HG02885 (cell line): ENCODE results near the gene PNPLA1.

Experiments used
- ATAC-seq: cut with Tn5 transposase; IDR thresholded peaks from one replicate; pipeline ENCODE4 v1.9.1; 2021; ENCODE audit warnings: mild to moderate bottlenecking; ENCODE audit not compliant: unreplicated experiment, poor library complexity

PNPLA1 gene

GRCh38 chr6:36269834-36270705 lies at the start of gene PNPLA1:
Gene PNPLA1, plus strand, starts transcription at chr6:36270060. Its CDS starts 400 bp downstream, at chr6:36270460.
- ATAC-seq = no peak

- ATAC-seq = no peak
These were observed 49.6 kb upstream of the PNPLA1 start for GRCh38 chr6:36220226-36220625.

- no peak for ATAC-seq
These were observed 48.2 kb upstream of the PNPLA1 start for GRCh38 chr6:36221674-36222073.

- ATAC-seq = no peak
These were observed 46.9 kb upstream of the PNPLA1 start for GRCh38 chr6:36222924-36223323.

GRCh38 chr6:36223706-36224105 lies 46.2 kb upstream of the PNPLA1 start:
- no peak for ATAC-seq

GRCh38 chr6:36224918-36225461 lies 44.9 kb upstream of the PNPLA1 start:
- ATAC-seq = no peak

- no peak for ATAC-seq
These were observed 43.3 kb upstream of the PNPLA1 start for GRCh38 chr6:36226438-36227047.

- no peak for ATAC-seq
These were observed 42.3 kb upstream of the PNPLA1 start for GRCh38 chr6:36227379-36228228.

- ATAC-seq = no peak
These were observed 40.6 kb upstream of the PNPLA1 start for GRCh38 chr6:36229223-36229622.

- no peak for ATAC-seq
These were observed 39.5 kb upstream of the PNPLA1 start for GRCh38 chr6:36230371-36230770.

- ATAC-seq = no peak
These were observed 37.7 kb upstream of the PNPLA1 start for GRCh38 chr6:36232172-36232571.

- no peak for ATAC-seq
These were observed 34.6 kb upstream of the PNPLA1 start for GRCh38 chr6:36235309-36235708.

- no peak for ATAC-seq
These were observed 34.0 kb upstream of the PNPLA1 start for GRCh38 chr6:36235862-36236261.

- no peak for ATAC-seq
These were observed 30.1 kb upstream of the PNPLA1 start for GRCh38 chr6:36239774-36240173.

GRCh38 chr6:36241728-36242127 lies 28.1 kb upstream of the PNPLA1 start:
- peak; percentile 67 for ATAC-seq

- ATAC-seq = no peak
These were observed 27.7 kb upstream of the PNPLA1 start for GRCh38 chr6:36242161-36242560.

- no peak for ATAC-seq
These were observed 27.2 kb upstream of the PNPLA1 start for GRCh38 chr6:36242626-36243025.

GRCh38 chr6:36243562-36244212 lies 26.2 kb upstream of the PNPLA1 start:
- no peak for ATAC-seq

- no peak for ATAC-seq
These were observed 25.1 kb upstream of the PNPLA1 start for GRCh38 chr6:36244641-36245280.
